AG09309 (cell line): ENCODE measurements around the gene NKX3-2.

ENCODE experiments used
- DNase-seq: peaks from one replicate; pipeline ENCODE4 v3.0.0-alpha.2; 2010; ENCODE audit warnings: low read depth
- H3K4me3 ChIP-seq: 2 replicates; pipeline ENCODE4 v1.5.1; 2011; ENCODE audit warnings: mild to moderate bottlenecking, low read depth, low read length, moderate library complexity; ENCODE audit not compliant: control insufficient read depth
- CTCF ChIP-seq: IDR thresholded peaks from 2 replicates; pipeline ENCODE4 v1.5.1; 2011; ENCODE audit warnings: mild to moderate bottlenecking, low read depth, low read length, inconsistent platforms; ENCODE audit not compliant: insufficient read depth, control insufficient read depth; ENCODE audit errors: missing control alignments

The NKX3-2 gene

GRCh38 chr4:13537832-13538177, 6.5 kb downstream of the NKX3-2 start:
- DNase-seq = no peak
- no peak overlapping the region for H3K4me3 ChIP-seq
- TF ChIP-seq CTCF = no peak

- no peak for TF ChIP-seq CTCF
- no peak for DNase-seq
- H3K4me3 ChIP-seq = no peak overlapping the region
Observed at GRCh38 chr4:13537011-13537831, 7.1 kb downstream of the NKX3-2 start.

- no peak for TF ChIP-seq CTCF
Observed at GRCh38 chr4:13536607-13537006, 7.7 kb downstream of the NKX3-2 start.

GRCh38 chr4:13535708-13536361, 8.5 kb downstream of the NKX3-2 start:
- TF ChIP-seq CTCF = no peak
- no peak for DNase-seq
- H3K4me3 ChIP-seq = no peak overlapping the region

More at GRCh38 chr4:13536607-13537006, 7.7 kb downstream of the NKX3-2 start:
- no peak for DNase-seq
- no peak overlapping the region for H3K4me3 ChIP-seq

GRCh38 chr4:13535118-13535517, 9.2 kb downstream of the NKX3-2 start:
- no peak for TF ChIP-seq CTCF
- DNase-seq = no peak
- H3K4me3 ChIP-seq = no peak overlapping the region

- TF ChIP-seq CTCF = no peak
- no peak for DNase-seq
- no peak overlapping the region for H3K4me3 ChIP-seq
Observed at GRCh38 chr4:13534344-13535063, 9.8 kb downstream of the NKX3-2 start.
